GM10266 (cell line): ENCODE data around the gene IMPA2.
"Not testable (repeated sequence)": the region's sequence is repeated elsewhere in the genome, so short reads cannot be mapped to it uniquely, and the experiment has no call there.

Source experiments
- DNase-seq: peaks from one replicate; pipeline ENCODE4 v3.0.0; 2012; ENCODE audit errors: extremely low spot score
- CTCF ChIP-seq: IDR thresholded peaks from 2 replicates; pipeline ENCODE4 v1.5.1; 2012; ENCODE audit warnings: mild to moderate bottlenecking, low read depth; ENCODE audit not compliant: control insufficient read depth, insufficient read depth; ENCODE audit errors: missing control alignments

IMPA2 gene

GRCh38 chr18:12062974-12063373 lies 81.7 kb downstream of the IMPA2 start:
- no peak for TF ChIP-seq CTCF
- DNase-seq: no peak

- TF ChIP-seq CTCF: no peak
- no peak for DNase-seq
These were observed 82.9 kb downstream of the IMPA2 start for GRCh38 chr18:12064086-12064763.

GRCh38 chr18:12065397-12065796 lies 84.1 kb downstream of the IMPA2 start:
- no peak for DNase-seq
- TF ChIP-seq CTCF: no peak

GRCh38 chr18:12066910-12067511 lies 85.7 kb downstream of the IMPA2 start:
- DNase-seq: no peak
- no peak for TF ChIP-seq CTCF

- no peak for TF ChIP-seq CTCF
- DNase-seq: no peak
These were observed 86.4 kb downstream of the IMPA2 start for GRCh38 chr18:12067671-12068070.

- not testable (repeated sequence) for DNase-seq
These were observed 87.1 kb downstream of the IMPA2 start for GRCh38 chr18:12068316-12068949.

- no peak for TF ChIP-seq CTCF
- DNase-seq: no peak
These were observed 87.6 kb downstream of the IMPA2 start for GRCh38 chr18:12068950-12069320.

- not testable (repeated sequence) for DNase-seq
These were observed 89.8 kb downstream of the IMPA2 start for GRCh38 chr18:12071066-12071465.
